ENCODE data around the gene ARL14EPL.

DNA sequence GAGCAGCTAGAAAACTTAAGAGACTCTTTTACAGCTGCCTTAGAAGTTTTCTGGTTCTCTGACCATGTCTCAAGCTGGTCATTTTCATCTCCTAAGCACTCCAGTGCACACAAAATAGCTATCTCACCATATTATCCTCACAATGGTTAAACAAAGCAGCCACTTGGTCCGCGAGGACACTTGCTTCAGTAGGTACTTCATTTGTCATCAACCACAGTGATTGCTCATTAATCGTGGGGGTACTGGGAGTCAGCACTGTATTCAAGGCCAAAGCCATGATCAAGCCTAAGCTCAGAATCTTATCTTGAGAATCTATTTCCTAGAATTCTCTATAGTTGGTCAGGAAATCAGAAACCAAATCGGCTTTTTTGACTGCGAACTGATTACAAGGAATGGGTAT is 2.9 kb downstream of the ARL14EPL start:
- TF ChIP-seq, protein P1, sequence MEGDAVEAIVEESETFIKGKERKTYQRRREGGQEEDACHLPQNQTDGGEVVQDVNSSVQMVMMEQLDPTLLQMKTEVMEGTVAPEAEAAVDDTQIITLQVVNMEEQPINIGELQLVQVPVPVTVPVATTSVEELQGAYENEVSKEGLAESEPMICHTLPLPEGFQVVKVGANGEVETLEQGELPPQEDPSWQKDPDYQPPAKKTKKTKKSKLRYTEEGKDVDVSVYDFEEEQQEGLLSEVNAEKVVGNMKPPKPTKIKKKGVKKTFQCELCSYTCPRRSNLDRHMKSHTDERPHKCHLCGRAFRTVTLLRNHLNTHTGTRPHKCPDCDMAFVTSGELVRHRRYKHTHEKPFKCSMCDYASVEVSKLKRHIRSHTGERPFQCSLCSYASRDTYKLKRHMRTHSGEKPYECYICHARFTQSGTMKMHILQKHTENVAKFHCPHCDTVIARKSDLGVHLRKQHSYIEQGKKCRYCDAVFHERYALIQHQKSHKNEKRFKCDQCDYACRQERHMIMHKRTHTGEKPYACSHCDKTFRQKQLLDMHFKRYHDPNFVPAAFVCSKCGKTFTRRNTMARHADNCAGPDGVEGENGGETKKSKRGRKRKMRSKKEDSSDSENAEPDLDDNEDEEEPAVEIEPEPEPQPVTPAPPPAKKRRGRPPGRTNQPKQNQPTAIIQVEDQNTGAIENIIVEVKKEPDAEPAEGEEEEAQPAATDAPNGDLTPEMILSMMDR (IDR thresholded peaks at IDR 0.05): no peak
- TF ChIP-seq POLR2A (IDR thresholded peaks at IDR 0.05): no peak
- no peak for TF ChIP-seq POLR2AphosphoS5 (IDR thresholded peaks at IDR 0.05)
- no peak for TF ChIP-seq EP300 (IDR thresholded peaks at IDR 0.05)

Measured in gastroesophageal sphincter (tissue), 3 donors.